ENCODE data around the gene PGA5. TPM values are rescaled to one million over a fixed set of nuclear protein-coding genes. Genes with fewer than 3 reads are reported as not detected.
"Not testable (repeated sequence)": the region's sequence is repeated elsewhere in the genome, so short reads cannot be mapped to it uniquely, and the experiment has no call there.

The PGA5 gene
- total and polyA plus RNA-seq, 11 donors = 0.04 to 2.2 (median 0.28) TPM; not detected in 4

GRCh38 chr11:61231585-61231984 is 9.4 kb upstream of the PGA5 start:
- WGBS, 4 donors = 40% methylated on average over 1 of the region's 5 CpGs; no CpG with 5 or more reads in 3 of the 4 donors
- H3K9me3 ChIP-seq; H3K4me1 ChIP-seq; H3K27me3 ChIP-seq; H3K36me3 ChIP-seq; DNase-seq; intact Hi-C loops (cut with DNase I); ATAC-seq; H3K27ac ChIP-seq; H3K4me3 ChIP-seq: not testable (repeated sequence)

DNA sequence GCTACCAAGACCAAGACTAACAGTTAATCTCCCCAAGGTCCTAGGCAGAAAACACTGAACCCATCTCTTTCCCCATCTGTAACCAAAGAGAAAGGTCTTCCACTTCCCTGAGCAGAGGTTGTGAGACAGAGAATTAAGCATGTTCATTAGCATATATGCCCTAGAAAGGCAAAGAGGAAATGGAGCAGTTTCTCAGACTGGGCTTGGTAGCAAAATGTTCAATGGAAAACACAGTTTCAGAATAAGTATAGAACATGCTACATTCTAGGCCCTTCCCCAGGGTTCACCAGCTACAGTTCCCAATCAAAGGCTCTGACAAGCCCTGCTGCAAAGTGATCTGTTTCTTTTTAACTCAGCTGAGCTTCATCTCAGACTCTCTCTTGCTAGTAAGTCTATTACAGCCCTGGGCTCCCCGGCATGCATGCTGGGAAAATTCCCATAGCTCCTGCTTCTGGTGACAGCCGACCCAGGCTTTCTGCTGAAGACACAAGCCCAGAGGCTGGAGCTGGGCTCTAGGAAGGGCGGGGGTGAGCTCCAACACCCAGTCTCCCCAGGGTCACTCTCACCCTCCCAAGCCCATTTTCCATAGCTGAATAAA is 8.3 kb upstream of the PGA5 start:
- DNase-seq, H3K27ac ChIP-seq: not testable (repeated sequence)
- WGBS, 4 donors = no CpG with 5 or more reads among the region's 3 CpGs

GRCh38 chr11:61237130-61237529 is 3.8 kb upstream of the PGA5 start:
- H3K4me3 ChIP-seq; DNase-seq; H3K4me1 ChIP-seq; H3K27me3 ChIP-seq; intact Hi-C loops (cut with DNase I); ATAC-seq; H3K9me3 ChIP-seq; H3K27ac ChIP-seq; H3K36me3 ChIP-seq: not testable (repeated sequence)
- WGBS, 4 donors = no CpG with 5 or more reads among the region's 4 CpGs

More for the DNA sequence above, 8.3 kb upstream of the PGA5 start:
- ATAC-seq; H3K4me3 ChIP-seq; H3K4me1 ChIP-seq; H3K27me3 ChIP-seq; intact Hi-C loops (cut with DNase I); H3K36me3 ChIP-seq; H3K9me3 ChIP-seq: not testable (repeated sequence)

DNA sequence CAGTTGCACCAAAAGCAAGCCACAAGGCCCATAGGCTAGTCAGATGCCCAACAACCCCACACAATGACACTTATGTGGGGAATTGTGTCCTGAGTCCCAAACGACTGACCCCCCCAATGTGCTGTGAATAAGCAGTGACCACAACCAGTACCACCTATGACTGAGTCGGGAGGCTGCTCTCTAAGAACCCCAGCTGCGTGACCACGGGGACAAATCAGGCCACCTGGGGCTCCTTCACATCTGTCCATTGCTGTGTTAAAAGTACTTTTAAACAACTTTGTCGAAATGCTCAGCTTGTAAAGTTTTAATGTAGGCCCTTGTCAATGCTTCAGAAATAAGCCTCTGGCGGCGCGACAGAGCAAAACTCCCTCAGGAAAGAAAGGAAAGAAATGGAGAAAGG is 687 bp upstream of the PGA5 start:
- 64 to 72% (median 67%) methylated on average over 7 to 8 of the region's 8 CpGs for WGBS, 4 donors
- not testable (repeated sequence) for H3K4me3 ChIP-seq

DNA sequence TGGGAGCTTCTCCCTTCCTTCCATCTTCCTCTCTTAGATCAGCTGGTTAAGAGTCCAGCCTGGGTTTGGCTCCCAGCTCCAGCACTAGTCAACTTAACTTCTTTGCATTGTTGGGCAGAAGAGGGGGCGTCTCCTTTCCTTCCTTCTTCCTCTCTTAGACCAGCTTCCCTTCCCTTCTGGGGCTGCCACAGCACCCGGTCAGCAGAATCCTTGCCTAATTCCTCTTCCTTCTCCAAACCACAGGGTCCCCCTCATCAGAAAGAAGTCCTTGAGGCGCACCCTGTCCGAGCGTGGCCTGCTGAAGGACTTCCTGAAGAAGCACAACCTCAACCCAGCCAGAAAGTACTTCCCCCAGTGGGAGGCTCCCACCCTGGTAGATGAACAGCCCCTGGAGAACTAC is 551 bp downstream of the PGA5 start:
- ATAC-seq = peak in 3 of 4 donors; percentile 60 to 67 (median 61)
- H3K4me3 ChIP-seq; H3K36me3 ChIP-seq; intact Hi-C loops (cut with DNase I); DNase-seq; H3K9me3 ChIP-seq; H3K27ac ChIP-seq; H3K27me3 ChIP-seq; H3K4me1 ChIP-seq: not testable (repeated sequence)
- WGBS, 4 donors = no CpG with 5 or more reads among the region's 5 CpGs

More for the DNA sequence above, 687 bp upstream of the PGA5 start:
- ATAC-seq; H3K9me3 ChIP-seq; H3K27me3 ChIP-seq; H3K36me3 ChIP-seq; H3K4me1 ChIP-seq; intact Hi-C loops (cut with DNase I); H3K27ac ChIP-seq: not testable (repeated sequence)
- peak in 1 of 5 donors; percentile 15 for DNase-seq

- no CpG with 5 or more reads among the region's 10 CpGs for WGBS, 4 donors
- DNase-seq; intact Hi-C loops (cut with DNase I); H3K27me3 ChIP-seq; H3K4me3 ChIP-seq; H3K36me3 ChIP-seq; H3K9me3 ChIP-seq; H3K4me1 ChIP-seq; H3K27ac ChIP-seq: not testable (repeated sequence)
- ATAC-seq = peak in 1 of 4 donors; percentile 26
Measured at GRCh38 chr11:61245284-61245964, 4.4 kb downstream of the PGA5 start.

GRCh38 chr11:61248071-61248470 is 7.1 kb downstream of the PGA5 start:
- H3K36me3 ChIP-seq; H3K4me1 ChIP-seq; H3K9me3 ChIP-seq; H3K4me3 ChIP-seq; DNase-seq; intact Hi-C loops (cut with DNase I); H3K27ac ChIP-seq; H3K27me3 ChIP-seq; ATAC-seq: not testable (repeated sequence)
- 84 to 91% (median 88%) methylated on average over 9 of the region's 9 CpGs for WGBS, 4 donors

DNA sequence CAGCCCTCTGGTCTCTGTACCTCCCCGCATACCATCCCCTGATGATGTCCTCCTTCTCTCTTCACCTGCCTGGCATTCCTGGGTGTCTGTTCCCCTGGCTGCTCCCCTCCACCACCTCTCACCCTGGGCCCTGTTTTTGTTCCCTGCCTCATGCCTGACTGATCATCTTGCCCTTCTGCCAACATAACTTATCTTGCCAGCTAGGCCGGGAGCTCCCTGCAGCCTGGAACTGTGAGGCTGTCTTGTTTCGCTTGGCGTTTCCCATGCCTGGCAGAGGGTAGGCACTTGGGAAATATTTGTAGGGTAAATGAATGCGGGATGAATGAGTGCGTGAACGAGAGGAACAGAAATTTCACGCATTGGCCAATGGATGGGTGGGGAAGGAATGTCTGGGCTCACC is 8.2 kb downstream of the PGA5 start:
- H3K9me3 ChIP-seq; H3K27me3 ChIP-seq; H3K36me3 ChIP-seq; H3K27ac ChIP-seq; H3K4me3 ChIP-seq; intact Hi-C loops (cut with DNase I); H3K4me1 ChIP-seq: not testable (repeated sequence)
- DNase-seq = peak in 2 of 5 donors; percentile 48 to 52
- WGBS, 4 donors = 62 to 86% (median 74%) methylated on average over 8 of the region's 8 CpGs
- ATAC-seq = peak; percentile 58 to 81 (median 67)

DNA sequence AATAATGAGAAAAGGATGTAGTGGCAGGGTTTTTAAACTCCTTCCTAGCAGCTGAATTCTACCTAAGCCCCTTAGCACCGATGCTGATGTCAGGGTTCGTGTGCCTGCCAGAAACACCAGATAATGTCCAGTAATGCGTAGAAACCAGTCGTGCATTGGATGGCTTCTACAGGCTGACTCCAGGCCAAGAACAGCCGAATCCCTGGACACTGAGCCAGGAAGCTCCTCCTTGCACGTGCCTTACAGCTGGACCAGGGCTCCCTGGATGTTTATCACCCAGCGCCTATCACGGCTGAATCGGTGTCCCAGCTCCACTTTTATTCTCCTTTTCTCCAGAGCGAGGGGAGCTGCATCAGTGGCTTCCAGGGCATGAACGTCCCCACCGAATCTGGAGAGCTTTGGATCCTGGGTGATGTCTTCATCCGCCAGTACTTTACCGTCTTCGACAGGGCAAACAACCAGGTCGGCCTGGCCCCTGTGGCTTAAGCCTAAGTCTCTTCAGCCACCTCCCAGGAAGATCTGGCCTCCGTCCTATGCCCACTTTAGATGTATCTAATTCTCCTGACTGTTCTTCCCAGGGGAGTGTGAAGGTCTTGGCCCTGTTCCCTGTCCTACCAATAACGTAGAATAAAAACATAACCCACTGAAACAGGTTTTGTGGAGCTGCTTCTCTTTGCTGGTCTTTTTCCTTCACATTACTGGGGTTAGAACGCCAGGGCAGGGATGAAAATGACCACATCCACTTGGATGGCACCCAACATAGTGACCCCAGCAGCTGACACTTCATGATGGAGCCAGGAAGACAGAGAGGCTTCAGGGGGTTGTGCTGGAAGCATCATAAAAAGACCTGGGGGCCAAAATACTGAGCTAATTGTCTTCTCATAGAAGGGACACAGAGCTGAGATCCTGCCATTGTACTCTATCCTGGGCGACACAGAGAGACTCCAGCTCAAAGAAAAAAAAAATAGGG is 10.1 kb downstream of the PGA5 start:
- not testable (repeated sequence) for ATAC-seq, H3K27ac ChIP-seq
- intact Hi-C loops (cut with DNase I) = loop anchor here in 3 of 10 donors (10.0 kb wide), 1 partner anchor 134 kb away; no protein-coding TSS in a partner anchor

DNA sequence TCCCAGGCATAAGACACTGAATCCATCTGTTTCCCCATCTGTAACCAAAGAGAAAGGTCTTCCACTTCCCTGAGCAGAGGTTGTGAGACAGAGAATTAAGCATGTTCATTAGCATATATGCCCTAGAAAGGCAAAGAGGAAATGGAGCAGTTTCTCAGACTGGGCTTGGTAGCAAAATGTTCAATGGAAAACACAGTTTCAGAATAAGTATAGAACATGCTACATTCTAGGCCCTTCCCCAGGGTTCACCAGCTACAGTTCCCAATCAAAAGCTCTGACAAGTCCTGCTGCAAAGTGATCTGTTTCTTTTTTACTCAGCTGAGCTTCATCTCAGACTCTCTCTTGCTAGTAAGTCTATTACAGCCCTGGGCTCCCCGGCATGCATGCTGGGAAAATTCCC is 11.4 kb downstream of the PGA5 start:
- not testable (repeated sequence) for ATAC-seq, H3K36me3 ChIP-seq, H3K27me3 ChIP-seq, H3K27ac ChIP-seq, H3K4me3 ChIP-seq, H3K4me1 ChIP-seq, H3K9me3 ChIP-seq, DNase-seq
- WGBS, 4 donors = 38 to 54% (median 44%) methylated on average over 1 of the region's 1 CpG
- intact Hi-C loops (cut with DNase I) = loop anchor here in 3 of 10 donors (10.0 kb wide), 1 partner anchor 132 kb away; no protein-coding TSS in a partner anchor

More for the DNA sequence above, 10.1 kb downstream of the PGA5 start:
- not testable (repeated sequence) for H3K4me1 ChIP-seq, H3K4me3 ChIP-seq, H3K36me3 ChIP-seq, H3K27me3 ChIP-seq, H3K9me3 ChIP-seq
- WGBS, 4 donors = 55 to 65% (median 59%) methylated on average over 20 of the region's 20 CpGs
- peak in 1 of 5 donors; percentile 43 for DNase-seq
